ENCODE data around the gene MSANTD1. TPM values are rescaled to one million over a fixed set of nuclear protein-coding genes. Genes with fewer than 3 reads are reported as not detected.
A peak's percentile ranks its signal among the peaks of the same experiment; 100 is the strongest.

Gene MSANTD1
- total RNA-seq, 2 donors from 2014 or later: 1.5 to 1.7 TPM

DNA sequence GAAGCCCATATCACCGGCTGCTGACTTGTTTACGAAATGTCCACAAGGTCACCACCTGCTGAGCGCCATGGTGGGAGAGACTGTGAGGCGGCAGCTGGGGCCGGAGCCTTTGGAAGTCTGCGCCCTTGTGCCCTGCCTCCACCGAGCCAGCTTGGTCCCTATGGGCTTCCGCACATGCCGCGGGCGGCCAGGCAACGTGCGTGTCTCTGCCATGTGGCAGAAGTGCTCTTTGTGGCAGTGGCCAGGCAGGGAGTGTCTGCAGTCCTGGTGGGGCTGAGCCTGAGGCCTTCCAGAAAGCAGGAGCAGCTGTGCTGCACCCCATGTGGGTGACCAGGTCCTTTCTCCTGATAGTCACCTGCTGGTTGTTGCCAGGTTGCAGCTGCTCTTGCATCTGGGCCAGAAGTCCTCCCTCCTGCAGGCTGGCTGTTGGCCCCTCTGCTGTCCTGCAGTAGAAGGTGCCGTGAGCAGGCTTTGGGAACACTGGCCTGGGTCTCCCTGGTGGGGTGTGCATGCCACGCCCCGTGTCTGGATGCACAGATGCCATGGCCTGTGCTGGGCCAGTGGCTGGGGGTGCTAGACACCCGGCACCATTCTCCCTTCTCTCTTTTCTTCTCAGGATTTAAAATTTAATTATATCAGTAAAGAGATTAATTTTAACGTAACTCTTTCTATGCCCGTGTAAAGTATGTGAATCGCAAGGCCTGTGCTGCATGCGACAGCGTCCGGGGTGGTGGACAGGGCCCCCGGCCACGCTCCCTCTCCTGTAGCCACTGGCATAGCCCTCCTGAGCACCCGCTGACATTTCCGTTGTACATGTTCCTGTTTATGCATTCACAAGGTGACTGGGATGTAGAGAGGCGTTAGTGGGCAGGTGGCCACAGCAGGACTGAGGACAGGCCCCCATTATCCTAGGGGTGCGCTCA lies 8.7 kb upstream of the MSANTD1 start:
- Mint-ChIP-seq H3K27me3 (no peaks in the 10 kb centered on the region), H3K36me3 (ENCODE audit: low read depth) (peaks cover 2% of the 10 kb centered on the region), H3K4me1 (peaks cover 15% of the 10 kb centered on the region), H3K27ac (peak overlapping the region; percentile 9), H3K4me3 (no peak overlapping the region)
- DNase-seq (no peak), ATAC-seq (no peak)
- no peaks in the 10 kb centered on the region for H3K9me3 ChIP-seq (ENCODE audit: control insufficient read depth, low read length, poor library complexity, severe bottlenecking)

- no peak for DNase-seq
- H3K27ac Mint-ChIP-seq: peak overlapping the region; percentile 9
- no peaks in the 10 kb centered on the region for H3K27me3 Mint-ChIP-seq
- no peaks in the 10 kb centered on the region for H3K9me3 ChIP-seq (ENCODE audit: control insufficient read depth, low read length, poor library complexity, severe bottlenecking)
- peaks cover 2% of the 10 kb centered on the region for H3K36me3 Mint-ChIP-seq (ENCODE audit: low read depth)
- no peak for ATAC-seq
- H3K4me3 Mint-ChIP-seq: no peak overlapping the region
- peaks cover 15% of the 10 kb centered on the region for H3K4me1 Mint-ChIP-seq
Observed at GRCh38 chr4:3240936-3241522, 7.9 kb upstream of the MSANTD1 start.

DNA sequence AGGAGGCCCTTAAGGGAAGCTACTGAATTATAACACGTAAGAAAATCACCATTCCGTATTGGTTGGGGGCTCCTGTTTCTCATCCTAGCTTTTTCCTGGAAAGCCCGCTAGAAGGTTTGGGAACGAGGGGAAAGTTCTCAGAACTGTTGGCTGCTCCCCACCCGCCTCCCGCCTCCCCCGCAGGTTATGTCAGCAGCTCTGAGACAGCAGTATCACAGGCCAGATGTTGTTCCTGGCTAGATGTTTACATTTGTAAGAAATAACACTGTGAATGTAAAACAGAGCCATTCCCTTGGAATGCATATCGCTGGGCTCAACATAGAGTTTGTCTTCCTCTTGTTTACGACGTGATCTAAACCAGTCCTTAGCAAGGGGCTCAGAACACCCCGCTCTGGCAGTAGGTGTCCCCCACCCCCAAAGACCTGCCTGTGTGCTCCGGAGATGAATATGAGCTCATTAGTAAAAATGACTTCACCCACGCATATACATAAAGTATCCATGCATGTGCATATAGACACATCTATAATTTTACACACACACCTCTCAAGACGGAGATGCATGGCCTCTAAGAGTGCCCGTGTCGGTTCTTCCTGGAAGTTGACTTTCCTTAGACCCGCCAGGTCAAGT lies 6.9 kb upstream of the MSANTD1 start:
- H3K9me3 ChIP-seq (ENCODE audit: control insufficient read depth, low read length, poor library complexity, severe bottlenecking): no peaks in the 10 kb centered on the region
- Mint-ChIP-seq H3K4me3 (no peak overlapping the region), H3K36me3 (ENCODE audit: low read depth) (peaks cover 2% of the 10 kb centered on the region), H3K27me3 (no peaks in the 10 kb centered on the region), H3K27ac (peak overlapping the region; percentile 37), H3K4me1 (peaks cover 17% of the 10 kb centered on the region)
- ATAC-seq (no peak), DNase-seq (no peak)

GRCh38 chr4:3243136-3243780 lies 5.7 kb upstream of the MSANTD1 start:
- H3K27ac Mint-ChIP-seq: peak overlapping the region; percentile 37
- DNase-seq (no peak), ATAC-seq (no peak)
- H3K36me3 Mint-ChIP-seq (ENCODE audit: low read depth): peaks cover 2% of the 10 kb centered on the region
- no peaks in the 10 kb centered on the region for H3K27me3 Mint-ChIP-seq
- peaks cover 17% of the 10 kb centered on the region for H3K4me1 Mint-ChIP-seq
- no peaks in the 10 kb centered on the region for H3K9me3 ChIP-seq (ENCODE audit: control insufficient read depth, low read length, poor library complexity, severe bottlenecking)
- no peak overlapping the region for H3K4me3 Mint-ChIP-seq

- peaks cover 17% of the 10 kb centered on the region for H3K4me1 Mint-ChIP-seq
- no peak overlapping the region for H3K27ac Mint-ChIP-seq
- DNase-seq (no peak), ATAC-seq (no peak)
- H3K36me3 Mint-ChIP-seq (ENCODE audit: low read depth): peaks cover 2% of the 10 kb centered on the region
- no peaks in the 10 kb centered on the region for H3K9me3 ChIP-seq (ENCODE audit: control insufficient read depth, low read length, poor library complexity, severe bottlenecking)
- H3K27me3 Mint-ChIP-seq: no peaks in the 10 kb centered on the region
- no peak overlapping the region for H3K4me3 Mint-ChIP-seq
Observed at GRCh38 chr4:3244002-3244401, 5.0 kb upstream of the MSANTD1 start.

DNA sequence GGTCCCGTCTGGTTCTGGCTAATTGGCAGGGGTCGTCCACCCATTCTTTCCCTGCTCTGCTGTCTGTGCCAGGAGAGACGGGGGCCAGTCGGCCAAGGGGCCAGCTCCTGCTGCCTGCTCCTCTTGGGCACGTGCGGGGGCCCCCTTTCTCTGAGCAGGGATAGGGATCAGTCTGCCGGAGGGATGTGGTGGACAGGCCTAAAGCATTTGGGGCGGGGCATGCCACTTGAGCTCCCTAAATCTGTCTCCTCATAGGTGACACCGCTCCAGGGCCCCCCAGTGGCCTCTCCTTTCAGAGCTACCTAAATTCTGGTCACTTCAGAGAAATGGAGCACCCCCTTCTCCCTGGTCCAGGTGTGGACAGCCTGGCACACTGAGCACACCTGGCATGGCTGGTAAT lies 4.2 kb upstream of the MSANTD1 start:
- Mint-ChIP-seq H3K4me1 (peaks cover 17% of the 10 kb centered on the region), H3K27ac (no peak overlapping the region), H3K4me3 (no peak overlapping the region), H3K36me3 (ENCODE audit: low read depth) (peaks cover 2% of the 10 kb centered on the region), H3K27me3 (no peaks in the 10 kb centered on the region)
- ATAC-seq (no peak), DNase-seq (no peak)
- no peaks in the 10 kb centered on the region for H3K9me3 ChIP-seq (ENCODE audit: control insufficient read depth, low read length, poor library complexity, severe bottlenecking)

DNA sequence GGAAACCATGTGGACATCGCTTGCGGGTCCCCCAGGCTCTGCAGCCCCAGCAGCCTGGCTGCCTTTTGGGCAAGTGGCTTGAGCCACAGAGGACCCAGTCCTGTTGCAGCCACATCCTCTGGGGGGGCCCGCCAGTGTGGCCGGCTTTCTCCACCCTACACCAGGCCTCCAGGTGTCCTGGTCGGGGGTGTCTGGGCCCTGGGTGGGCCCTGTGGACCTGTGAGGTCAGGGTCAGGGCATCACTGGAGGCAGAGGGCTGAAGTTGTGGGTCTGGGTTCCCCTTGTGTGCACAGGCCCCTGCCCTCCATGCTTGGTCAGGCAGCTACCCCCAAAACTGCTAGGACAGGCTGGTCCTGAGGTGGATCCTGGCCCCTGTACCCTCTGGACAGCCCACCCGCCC lies 3.3 kb upstream of the MSANTD1 start:
- H3K4me1 Mint-ChIP-seq: peaks cover 17% of the 10 kb centered on the region

DNA sequence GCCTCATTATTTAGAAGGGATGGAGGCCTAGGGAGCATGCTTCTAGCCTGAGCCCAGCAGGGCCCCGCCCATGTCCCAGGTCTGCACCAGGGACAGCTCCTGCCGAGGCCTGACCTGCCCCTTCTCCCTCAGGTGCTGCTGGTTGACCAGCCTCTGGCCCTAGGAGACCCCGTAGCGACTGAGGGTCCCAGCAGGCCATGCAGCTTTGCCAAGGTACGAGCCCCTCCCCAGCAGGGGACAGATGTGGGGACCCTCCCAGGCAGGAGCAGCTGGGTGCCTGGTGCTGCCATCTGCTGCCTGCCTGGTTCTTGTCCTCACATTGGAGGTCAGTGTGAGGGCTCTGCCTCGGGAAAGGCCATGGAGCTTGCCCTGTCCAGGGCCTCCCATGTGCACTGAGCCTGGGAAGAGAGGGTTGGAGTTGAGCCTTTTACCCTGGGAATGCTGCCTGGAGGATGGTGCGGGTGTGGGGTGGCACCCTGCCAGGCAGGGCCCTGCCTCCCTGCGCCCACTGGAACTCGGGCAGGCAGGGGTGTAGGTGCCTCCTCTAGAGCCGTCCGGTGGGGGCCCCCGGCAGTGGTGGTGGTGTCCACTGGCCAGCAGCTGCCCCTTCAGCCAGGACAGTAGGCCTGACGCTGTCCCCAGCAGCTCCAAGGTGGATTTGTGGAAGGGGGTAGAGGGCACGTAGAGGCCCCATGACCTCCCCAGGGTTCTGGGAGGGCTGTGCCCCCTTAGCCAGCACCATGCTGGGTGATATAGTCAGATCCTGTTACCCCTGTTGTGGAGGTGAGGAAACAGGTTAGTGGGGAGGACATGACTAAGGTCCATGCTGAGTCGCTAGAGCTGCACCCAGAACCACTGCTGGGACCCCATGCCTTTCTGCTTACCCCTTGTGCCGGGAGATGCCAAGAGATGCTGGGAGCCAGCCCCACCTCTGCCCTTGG lies 2.2 kb upstream of the MSANTD1 start:
- Mint-ChIP-seq H3K4me3 (no peak overlapping the region), H3K27me3 (no peaks in the 10 kb centered on the region), H3K36me3 (ENCODE audit: low read depth) (no peaks in the 10 kb centered on the region), H3K4me1 (peaks cover 17% of the 10 kb centered on the region), H3K27ac (no peak overlapping the region)
- ATAC-seq (no peak), DNase-seq (no peak)
- H3K9me3 ChIP-seq (ENCODE audit: control insufficient read depth, low read length, poor library complexity, severe bottlenecking): no peaks in the 10 kb centered on the region

More for the DNA sequence above, 3.3 kb upstream of the MSANTD1 start:
- no peak overlapping the region for H3K27ac Mint-ChIP-seq
- ATAC-seq (no peak), DNase-seq (no peak)
- H3K9me3 ChIP-seq (ENCODE audit: control insufficient read depth, low read length, poor library complexity, severe bottlenecking): no peaks in the 10 kb centered on the region
- no peaks in the 10 kb centered on the region for H3K27me3 Mint-ChIP-seq
- no peak overlapping the region for H3K4me3 Mint-ChIP-seq
- no peaks in the 10 kb centered on the region for H3K36me3 Mint-ChIP-seq (ENCODE audit: low read depth)

DNA sequence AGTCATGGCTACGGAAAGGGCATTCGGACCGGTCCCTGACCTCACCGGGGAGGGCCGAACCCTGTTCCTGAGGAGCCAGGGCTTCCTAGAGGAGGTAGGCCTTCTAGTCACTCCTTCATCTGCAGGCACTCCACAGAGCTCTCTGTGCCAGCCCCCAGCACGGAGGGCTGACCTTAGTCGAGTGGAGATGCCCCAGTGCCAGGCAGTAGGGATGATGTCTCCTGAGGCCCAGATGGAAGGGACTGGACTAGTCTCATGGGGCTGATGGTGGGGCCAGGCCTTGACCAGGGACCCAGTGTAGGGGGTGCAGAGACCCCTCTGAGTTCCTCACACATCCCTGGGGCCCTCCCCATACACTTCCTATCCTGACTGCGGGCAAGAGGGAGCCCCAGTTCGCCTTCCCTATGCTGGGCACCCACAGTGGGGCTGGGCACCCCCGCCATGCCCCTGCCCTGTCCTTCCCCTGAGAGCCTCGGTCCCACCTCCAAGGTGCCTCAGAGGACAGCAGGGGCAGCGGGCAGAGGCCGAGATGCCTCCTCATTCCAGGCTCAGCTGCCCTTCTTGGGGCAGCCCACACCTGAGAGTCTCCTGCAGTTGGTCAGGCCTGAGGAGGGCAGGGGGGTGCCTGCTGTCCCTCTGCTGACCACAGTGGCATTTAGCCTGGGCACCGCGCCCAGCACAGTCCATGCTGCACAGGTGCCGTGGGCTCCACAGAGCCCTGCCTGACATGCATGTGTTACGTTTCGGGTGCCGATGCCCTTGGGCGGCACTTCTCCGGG lies 1.4 kb upstream of the MSANTD1 start:
- Mint-ChIP-seq H3K36me3 (ENCODE audit: low read depth) (no peaks in the 10 kb centered on the region), H3K27ac (no peak overlapping the region), H3K27me3 (no peaks in the 10 kb centered on the region), H3K4me3 (no peak overlapping the region), H3K4me1 (peaks cover 11% of the 10 kb centered on the region)
- no peak for ATAC-seq
- no peaks in the 10 kb centered on the region for H3K9me3 ChIP-seq (ENCODE audit: control insufficient read depth, low read length, poor library complexity, severe bottlenecking)
- no peak for DNase-seq

GRCh38 chr4:3248178-3248480 lies 830 bp upstream of the MSANTD1 start:
- Mint-ChIP-seq H3K36me3 (ENCODE audit: low read depth) (no peaks in the 10 kb centered on the region), H3K4me3 (no peak overlapping the region), H3K27ac (no peak overlapping the region), H3K4me1 (peaks cover 6% of the 10 kb centered on the region), H3K27me3 (no peaks in the 10 kb centered on the region)
- no peaks in the 10 kb centered on the region for H3K9me3 ChIP-seq (ENCODE audit: control insufficient read depth, low read length, poor library complexity, severe bottlenecking)
- no peak for ATAC-seq
- DNase-seq: no peak

DNA sequence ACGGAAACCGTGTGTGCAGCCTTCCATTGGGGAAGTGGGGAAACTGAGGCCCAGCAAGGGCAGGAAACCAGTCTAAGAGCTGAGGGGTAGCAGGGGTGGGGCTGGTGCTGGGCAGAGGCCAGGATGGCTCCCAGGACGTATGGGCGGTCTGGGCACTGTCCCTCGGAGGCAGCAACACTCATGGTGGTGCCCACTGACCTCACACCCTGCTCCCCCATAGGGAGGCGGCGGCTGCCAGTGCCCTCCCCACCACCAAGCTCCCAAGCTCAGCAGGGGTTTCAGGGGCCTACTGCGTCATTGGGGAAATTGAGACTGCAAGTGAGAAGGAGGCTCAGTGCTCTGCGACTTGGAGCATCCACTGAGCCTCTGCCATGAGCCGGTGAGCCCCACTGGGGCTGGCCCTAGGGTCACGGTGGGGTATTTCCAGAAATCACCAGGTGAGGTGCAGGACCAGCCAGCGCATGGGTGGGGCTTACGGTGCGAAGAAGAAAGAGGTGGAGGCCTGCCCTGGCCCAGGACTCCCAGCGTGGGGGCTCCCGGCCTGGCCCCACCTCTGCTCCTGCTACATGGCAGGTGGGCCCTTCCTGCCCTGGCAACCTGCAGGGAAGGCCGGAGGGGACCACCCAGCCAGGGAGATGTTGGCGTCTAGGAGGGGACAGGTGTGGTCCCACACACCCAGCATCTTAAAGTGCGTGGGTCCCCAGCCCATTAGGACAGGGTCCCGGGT lies 915 bp downstream of the MSANTD1 start:
- no peak overlapping the region for H3K27ac Mint-ChIP-seq
- H3K4me3 Mint-ChIP-seq: no peak overlapping the region

More for the DNA sequence above, 915 bp downstream of the MSANTD1 start:
- no peaks in the 10 kb centered on the region for H3K27me3 Mint-ChIP-seq
- no peaks in the 10 kb centered on the region for H3K9me3 ChIP-seq (ENCODE audit: control insufficient read depth, low read length, poor library complexity, severe bottlenecking)
- peaks cover 5% of the 10 kb centered on the region for H3K4me1 Mint-ChIP-seq
- H3K36me3 Mint-ChIP-seq (ENCODE audit: low read depth): no peaks in the 10 kb centered on the region
- no peak for ATAC-seq
- no peak for DNase-seq

Data from T-helper 17 cell (primary cell).